WERI-Rb-1 (cell line): ENCODE results near the gene ACTL10.

Experiments
- DNase-seq: peaks from one replicate; pipeline ENCODE4 v3.0.0-alpha.2; 2020
- H3K27ac ChIP-seq: fragments of 250-450 bp; sonication (Bioruptor Pico); 2 replicates; pipeline ENCODE4 v1.5.1; 2020; ENCODE audit warnings: mild to moderate bottlenecking, moderate library complexity
- H3K27me3 ChIP-seq: fragments of 250-450 bp; sonication (Bioruptor Pico); 2 replicates; pipeline ENCODE4 v1.5.1; 2021; ENCODE audit warnings: mild to moderate bottlenecking, low read depth, moderate library complexity; ENCODE audit not compliant: insufficient read depth, severe bottlenecking
- H3K36me3 ChIP-seq: fragments of 250-450 bp; sonication (Bioruptor Pico); 2 replicates; pipeline ENCODE4 v1.5.1; 2020; ENCODE audit warnings: mild to moderate bottlenecking, moderate library complexity
- H3K4me3 ChIP-seq: 2 replicates; pipeline ENCODE4 v1.5.1; 2011; ENCODE audit warnings: low read depth, mild to moderate bottlenecking, control low read depth, low read length
- H3K9me3 ChIP-seq: fragments of 250-450 bp; sonication (Bioruptor Pico); 2 replicates; pipeline ENCODE4 v1.5.1; 2021; ENCODE audit warnings: mild to moderate bottlenecking, moderate library complexity; ENCODE audit not compliant: severe bottlenecking
- CTCF ChIP-seq: IDR thresholded peaks from 2 replicates; pipeline ENCODE4 v1.5.1; 2011; ENCODE audit warnings: low read depth, mild to moderate bottlenecking, control low read depth, inconsistent platforms, low read length

The ACTL10 gene

DNA sequence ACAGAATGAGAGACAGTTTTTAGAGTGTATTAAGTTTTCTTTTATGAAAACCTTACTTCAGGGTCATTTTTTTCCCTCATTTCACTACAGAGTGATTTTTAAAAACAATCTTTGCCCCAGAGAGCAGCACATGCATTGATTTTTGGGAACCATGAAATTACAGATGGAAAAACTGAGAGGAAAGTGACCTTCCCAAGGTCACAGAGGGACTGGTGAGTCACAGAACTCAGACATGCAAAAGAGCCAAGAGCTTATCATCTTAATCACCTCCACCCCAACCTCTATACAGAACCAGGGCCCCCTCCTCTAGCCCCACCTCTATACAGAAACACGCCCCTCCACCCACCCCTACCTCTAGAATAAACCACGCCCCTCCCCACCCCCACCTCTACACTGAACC is 42.7 kb downstream of the ACTL10 start:
- no peak overlapping the region for H3K27ac ChIP-seq
- no peaks in the 10 kb centered on the region for H3K9me3 ChIP-seq
- H3K36me3 ChIP-seq: peaks cover 8% of the 10 kb centered on the region
- no peak for DNase-seq
- TF ChIP-seq CTCF: no peak
- H3K27me3 ChIP-seq: no peaks in the 10 kb centered on the region
- no peak overlapping the region for H3K4me3 ChIP-seq

DNA sequence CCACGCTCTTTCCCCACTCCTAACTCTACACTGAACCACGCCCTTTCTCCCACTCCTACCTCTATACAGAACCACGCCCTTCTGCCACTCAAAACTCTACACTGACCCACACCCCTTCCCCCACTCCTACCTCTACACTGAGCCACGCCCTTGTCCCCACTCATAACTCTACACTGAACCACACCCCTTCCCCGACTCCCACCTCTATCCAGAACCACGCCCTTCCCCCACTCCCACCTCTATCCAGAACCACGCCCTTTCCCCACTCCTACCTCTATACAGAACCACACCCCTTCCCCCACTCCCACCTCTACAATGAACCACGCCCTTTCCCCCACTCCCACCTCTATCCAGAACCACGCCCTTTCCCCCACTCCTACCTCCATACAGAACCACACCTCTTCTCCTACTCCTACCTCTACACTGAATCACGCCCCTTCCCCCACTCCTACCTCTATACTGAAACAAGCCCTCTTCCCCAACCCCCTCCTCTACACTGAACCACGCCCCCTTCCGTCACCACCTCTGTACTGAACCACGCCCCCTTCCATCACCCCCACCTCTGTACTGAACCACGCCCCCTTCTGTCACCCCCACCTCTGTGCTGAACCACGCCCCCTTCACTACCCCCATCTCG is 43.3 kb downstream of the ACTL10 start:
- H3K9me3 ChIP-seq: no peaks in the 10 kb centered on the region
- no peaks in the 10 kb centered on the region for H3K27me3 ChIP-seq
- TF ChIP-seq CTCF: no peak
- no peak overlapping the region for H3K27ac ChIP-seq
- H3K4me3 ChIP-seq: no peak overlapping the region
- no peak for DNase-seq
- peaks cover 8% of the 10 kb centered on the region for H3K36me3 ChIP-seq

- Histone ChIP-seq H3K36me3 (peaks cover 8% of the 10 kb centered on the region), H3K4me3 (no peak overlapping the region), H3K27ac (no peak overlapping the region), H3K9me3 (no peaks in the 10 kb centered on the region), H3K27me3 (no peaks in the 10 kb centered on the region)
- DNase-seq: no peak
- TF ChIP-seq CTCF: no peak
Observed at GRCh38 chr20:33710681-33711445, 44.1 kb downstream of the ACTL10 start.

DNA sequence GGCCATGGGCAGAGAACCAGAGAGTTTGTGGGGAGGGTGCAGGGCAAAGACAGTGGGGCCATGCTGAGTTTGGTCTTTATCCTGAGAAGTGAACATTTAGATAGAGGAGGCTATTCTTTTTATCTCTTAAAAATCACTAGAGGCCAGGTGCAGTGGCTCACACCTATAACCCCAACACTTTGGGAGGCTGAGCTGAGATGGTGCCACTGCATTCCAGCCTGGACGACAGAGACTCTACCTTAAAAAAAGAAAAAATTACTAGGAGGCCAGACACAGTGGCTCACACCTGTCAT is 44.6 kb downstream of the ACTL10 start:
- Histone ChIP-seq H3K4me3 (no peak overlapping the region), H3K36me3 (peaks cover 8% of the 10 kb centered on the region), H3K27ac (no peak overlapping the region), H3K9me3 (no peaks in the 10 kb centered on the region), H3K27me3 (no peaks in the 10 kb centered on the region)
- no peak for TF ChIP-seq CTCF
- DNase-seq: no peak

GRCh38 chr20:33713865-33714367 is 47.2 kb downstream of the ACTL10 start:
- no peak for DNase-seq
- Histone ChIP-seq H3K4me3 (no peak overlapping the region), H3K36me3 (peaks cover 8% of the 10 kb centered on the region), H3K27ac (no peak overlapping the region), H3K27me3 (no peaks in the 10 kb centered on the region), H3K9me3 (no peaks in the 10 kb centered on the region)
- no peak for TF ChIP-seq CTCF
